Left renal cortex interstitium (tissue), 4 donors: ENCODE results near the gene ACVRL1. TPM values are rescaled to one million over a fixed set of nuclear protein-coding genes. Genes with fewer than 3 reads are reported as not detected.

Experiments
- DNase-seq, 4 donors: peaks; one replicate each; pipeline ENCODE4 v3.0.0-alpha.2; 2013; ENCODE audit warnings: low read depth in 4 of 4, low spot score in 2 of 4, missing footprints in 1 of 4
- polyA plus RNA-seq, 4 donors: library from polyadenylated mRNA; unstranded; fragments of 120-200 nt; gene quantifications; one replicate each; pipeline ENCODE4 v1.2.1, GENCODE V29; 2013; ENCODE audit not compliant: insufficient read length in 4 of 4

Gene ACVRL1
- polyA plus RNA-seq = 10 to 100 TPM; 29.8 to 41.5 (median 35.7) TPM

- no peak for DNase-seq
Measured at GRCh38 chr12:51907083-51907855, at the start of gene ACVRL1. TSS of gene ACVRL1 (plus strand) at chr12:51907504. CDS start at chr12:51912475, 4,971 bp downstream.

- no peak for DNase-seq
Measured at GRCh38 chr12:51860986-51861385, 46.3 kb upstream of the ACVRL1 start.

GRCh38 chr12:51862947-51863346 is 44.4 kb upstream of the ACVRL1 start:
- DNase-seq = no peak

GRCh38 chr12:51863363-51863932 is 43.9 kb upstream of the ACVRL1 start:
- no peak for DNase-seq

GRCh38 chr12:51863933-51864832 is 43.1 kb upstream of the ACVRL1 start:
- DNase-seq = peak in 2 of 4 donors; percentile 77 to 86

- DNase-seq = no peak
Measured at GRCh38 chr12:51864833-51865670, 42.3 kb upstream of the ACVRL1 start.

GRCh38 chr12:51865757-51866270 is 41.5 kb upstream of the ACVRL1 start:
- DNase-seq = no peak

GRCh38 chr12:51866324-51866723 is 41.0 kb upstream of the ACVRL1 start:
- DNase-seq = no peak

GRCh38 chr12:51866762-51867161 is 40.5 kb upstream of the ACVRL1 start:
- DNase-seq = no peak

GRCh38 chr12:51867371-51867770 is 39.9 kb upstream of the ACVRL1 start:
- no peak for DNase-seq

GRCh38 chr12:51867796-51868428 is 39.4 kb upstream of the ACVRL1 start:
- no peak for DNase-seq

- DNase-seq = no peak
Measured at GRCh38 chr12:51868821-51869495, 38.3 kb upstream of the ACVRL1 start.

- DNase-seq = no peak
Measured at GRCh38 chr12:51869496-51869865, 37.8 kb upstream of the ACVRL1 start.

- DNase-seq = no peak
Measured at GRCh38 chr12:51869931-51870330, 37.4 kb upstream of the ACVRL1 start.

GRCh38 chr12:51870504-51870903 is 36.8 kb upstream of the ACVRL1 start:
- DNase-seq = no peak

- DNase-seq = no peak
Measured at GRCh38 chr12:51871126-51871525, 36.2 kb upstream of the ACVRL1 start.

- no peak for DNase-seq
Measured at GRCh38 chr12:51871918-51872688, 35.2 kb upstream of the ACVRL1 start.

GRCh38 chr12:51872689-51872981 is 34.7 kb upstream of the ACVRL1 start:
- no peak for DNase-seq
